HG03039 (cell line): ENCODE results near the gene TMEM50B.
"Not testable (repeated sequence)": the region's sequence is repeated elsewhere in the genome, so short reads cannot be mapped to it uniquely, and the experiment has no call there.

ENCODE experiments used
- ATAC-seq: cut with Tn5 transposase; IDR thresholded peaks from one replicate; pipeline ENCODE4 v1.9.1; 2021; ENCODE audit warnings: mild to moderate bottlenecking, moderate library complexity; ENCODE audit not compliant: unreplicated experiment

The TMEM50B gene

GRCh38 chr21:33433001-33433400 is 46.8 kb downstream of the TMEM50B start:
- no peak for ATAC-seq

- ATAC-seq = no peak
These were observed 47.3 kb downstream of the TMEM50B start for GRCh38 chr21:33432496-33432895.

DNA sequence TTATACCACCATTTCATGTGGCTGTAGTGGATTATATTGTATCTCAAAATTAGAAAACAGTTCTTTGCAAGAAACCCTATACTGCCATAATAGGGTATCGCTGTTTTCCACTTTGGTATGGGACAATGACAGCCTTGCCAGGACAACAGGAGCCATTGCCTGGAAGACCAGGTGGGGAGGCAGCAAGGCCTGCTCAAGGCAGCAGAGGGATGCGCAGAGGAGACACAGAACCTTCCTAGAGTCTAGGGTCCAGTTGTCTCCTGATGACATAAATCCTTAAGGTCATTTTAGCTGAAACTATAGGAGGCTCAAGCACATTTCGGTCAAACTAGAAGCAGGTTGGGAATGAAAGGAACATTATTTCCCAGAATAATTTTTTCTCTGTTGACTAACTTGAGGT is 48.9 kb downstream of the TMEM50B start:
- no peak for ATAC-seq

DNA sequence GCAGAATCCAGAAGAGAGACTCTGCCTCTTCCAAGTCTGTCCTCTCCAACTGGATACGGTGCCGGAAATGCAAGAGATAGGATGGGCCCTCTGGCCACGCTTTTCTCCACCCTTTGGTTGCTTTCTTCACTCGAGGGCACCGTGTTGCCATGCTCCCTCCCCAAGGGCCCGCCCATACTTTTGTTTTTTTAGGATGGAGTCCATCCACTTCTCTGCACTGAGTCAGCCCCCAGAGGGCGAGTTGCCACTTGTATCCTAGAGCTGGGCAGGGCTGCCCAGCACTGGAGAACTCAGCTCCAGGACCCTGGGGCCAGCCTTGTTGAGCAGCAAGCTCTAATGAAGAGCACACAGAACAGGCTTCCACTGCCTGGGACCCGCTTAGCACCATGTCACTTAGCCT is 51.1 kb downstream of the TMEM50B start:
- no peak for ATAC-seq

DNA sequence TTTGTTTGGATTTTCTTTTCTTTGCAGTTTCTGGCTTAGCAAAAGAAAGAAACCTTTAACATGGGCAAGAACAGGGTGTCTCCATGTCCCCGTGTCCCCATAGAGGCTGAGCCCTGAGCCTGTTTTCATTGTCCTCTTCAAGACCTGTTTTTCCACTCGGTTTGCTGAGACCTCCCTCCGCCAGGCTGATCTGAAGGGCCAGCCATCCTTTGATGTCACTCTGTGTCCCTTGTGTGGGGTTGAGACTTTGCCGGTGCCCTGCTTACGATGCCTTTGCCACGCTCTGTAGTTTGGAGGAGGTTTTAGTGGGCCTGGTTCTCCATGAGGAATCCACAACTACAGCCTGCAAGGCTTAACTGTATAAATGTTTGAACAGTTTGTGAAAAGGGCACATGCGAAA is 52.7 kb downstream of the TMEM50B start:
- no peak for ATAC-seq

- ATAC-seq = no peak
These were observed 53.9 kb downstream of the TMEM50B start for GRCh38 chr21:33425825-33426224.

DNA sequence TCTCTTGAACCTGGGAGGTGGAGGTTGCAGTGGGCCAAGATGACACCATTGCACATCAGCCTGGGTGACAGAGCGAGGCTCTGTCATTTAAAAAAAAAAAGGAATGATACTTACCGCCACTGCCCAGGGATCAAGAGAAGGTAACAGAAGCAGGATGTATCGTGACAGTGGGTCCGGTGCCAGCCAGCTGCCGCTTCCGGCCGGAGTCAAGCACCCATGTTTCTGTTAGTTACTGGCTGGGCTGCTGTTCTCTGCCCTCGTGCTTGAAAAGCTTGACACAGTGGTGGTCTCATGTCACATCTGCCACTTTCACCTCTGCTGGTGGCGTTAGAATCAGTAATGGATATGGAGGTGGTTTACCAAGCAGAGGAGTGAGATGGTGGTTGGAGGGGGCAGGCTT is 55.6 kb downstream of the TMEM50B start:
- ATAC-seq = no peak

DNA sequence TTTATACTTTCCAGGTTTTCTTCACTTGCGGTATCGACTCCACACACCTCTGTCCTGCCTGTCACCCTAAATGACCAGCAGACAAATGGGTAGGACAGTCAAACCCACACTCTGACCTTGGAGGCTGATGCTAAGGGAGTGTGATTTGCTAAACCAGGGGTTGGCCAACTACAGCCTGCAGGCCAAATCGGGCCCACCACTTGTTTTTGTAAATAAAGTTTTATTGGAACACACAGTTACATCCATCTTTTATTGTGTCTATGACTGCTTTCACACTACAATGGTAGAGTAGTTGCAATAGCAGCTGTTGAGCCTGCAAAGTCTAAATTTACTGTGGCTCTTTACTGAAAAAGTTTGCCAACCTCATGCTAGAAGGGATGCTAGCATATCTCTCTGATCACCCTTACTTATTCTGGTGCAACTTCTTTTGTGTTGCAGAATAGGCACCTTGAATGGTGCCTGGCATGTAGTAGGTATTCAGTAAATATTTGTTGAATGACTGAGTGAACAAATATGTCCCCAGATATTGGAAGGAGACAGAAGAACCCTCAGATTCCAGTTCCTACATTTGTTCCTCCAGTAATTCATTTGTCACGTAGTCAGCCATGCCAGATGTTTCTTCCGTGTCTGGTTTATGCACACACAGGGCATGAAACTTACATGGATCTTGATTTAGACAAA is 57.9 kb downstream of the TMEM50B start:
- ATAC-seq = no peak

DNA sequence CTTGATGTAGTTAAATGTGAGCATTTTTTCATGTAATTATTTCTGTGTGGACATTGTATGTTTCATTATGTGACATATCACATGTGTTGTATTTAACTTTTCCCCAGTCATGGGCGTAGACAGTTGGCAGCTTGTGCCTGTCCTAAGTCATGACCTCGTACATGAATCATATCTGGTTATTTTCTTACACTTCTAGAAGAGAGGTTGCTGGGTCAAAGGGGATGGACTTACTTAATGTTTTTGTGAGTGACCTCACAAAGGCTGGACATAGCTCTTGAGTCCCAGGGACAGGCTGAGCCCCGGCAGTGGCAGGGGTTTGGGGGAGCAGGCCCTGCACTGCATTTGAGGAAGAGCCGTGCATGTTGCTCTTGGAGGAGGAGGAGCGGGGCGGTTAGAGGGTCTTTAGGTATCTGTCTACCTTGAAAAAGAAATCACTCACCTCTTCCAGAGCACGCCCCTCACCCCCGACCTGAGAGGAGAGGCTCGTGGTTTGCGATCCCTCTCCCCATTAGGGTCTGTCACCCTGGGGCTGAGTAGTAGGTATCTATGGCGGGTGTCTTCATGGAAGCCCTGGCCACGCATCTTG is 60.1 kb downstream of the TMEM50B start:
- ATAC-seq = no peak

DNA sequence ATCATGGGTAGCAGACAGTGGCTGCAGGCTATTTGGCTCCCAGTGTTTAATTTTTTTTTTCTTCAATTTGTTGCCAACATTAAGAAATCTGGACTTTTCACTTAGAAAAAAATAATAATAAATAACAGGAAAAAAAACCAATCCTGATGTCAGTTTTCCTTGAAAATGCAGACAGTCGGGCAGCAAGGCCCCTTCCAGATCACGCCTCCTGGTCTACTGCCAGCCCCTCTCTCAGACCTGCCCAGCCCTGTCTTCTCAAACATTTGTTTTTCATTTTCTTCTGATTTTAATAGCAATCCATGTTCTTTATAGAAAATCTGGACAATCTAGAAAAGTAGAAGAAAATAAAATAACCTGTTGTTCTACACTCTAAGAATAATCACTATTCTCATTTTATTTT is 61.1 kb downstream of the TMEM50B start:
- no peak for ATAC-seq

- ATAC-seq = no peak
These were observed 64.8 kb downstream of the TMEM50B start for GRCh38 chr21:33414926-33415325.

DNA sequence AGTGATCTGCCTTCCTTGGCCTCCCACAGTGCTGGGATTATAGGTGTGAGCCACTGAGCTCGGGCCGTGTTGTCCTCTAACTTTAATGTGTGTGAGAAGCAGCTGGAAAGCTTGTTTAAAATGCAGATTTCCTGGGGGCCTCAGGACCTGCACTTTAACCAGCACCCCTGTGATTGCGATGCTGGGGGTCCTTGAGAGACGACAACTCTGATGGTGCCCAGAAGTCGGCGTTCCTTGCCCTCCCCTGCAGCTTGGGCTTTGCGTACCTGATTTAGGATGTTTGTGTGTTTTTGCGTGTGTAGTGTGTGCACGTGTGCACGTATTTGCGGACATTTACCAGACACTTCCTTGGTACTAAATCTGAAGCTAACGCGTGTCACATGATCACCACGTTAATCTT is 65.7 kb downstream of the TMEM50B start:
- ATAC-seq = no peak

GRCh38 chr21:33412832-33413519 is 66.8 kb downstream of the TMEM50B start:
- no peak for ATAC-seq

DNA sequence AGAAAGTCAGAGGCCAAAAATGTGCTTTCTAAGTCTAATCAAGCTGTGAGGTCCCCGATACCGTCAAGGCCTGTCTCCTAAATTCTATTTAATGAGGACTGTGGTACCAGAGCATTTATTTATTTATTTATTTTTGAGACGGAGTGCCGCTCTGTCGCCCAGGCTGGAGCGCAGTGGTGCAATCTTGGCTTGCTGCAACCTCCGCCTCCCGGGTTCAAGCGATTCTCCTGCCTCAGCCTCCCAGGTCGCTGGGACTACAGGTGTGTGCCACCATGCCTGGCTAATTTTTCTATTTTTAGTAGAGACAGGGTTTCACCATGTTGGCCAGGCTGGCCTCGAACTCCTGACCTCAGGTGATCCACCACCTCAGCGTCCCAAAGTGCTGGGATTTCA is 67.3 kb downstream of the TMEM50B start:
- ATAC-seq = not testable (repeated sequence)

- ATAC-seq = no peak
These were observed 67.8 kb downstream of the TMEM50B start for GRCh38 chr21:33411949-33412430.

GRCh38 chr21:33406493-33406892 is 73.3 kb downstream of the TMEM50B start:
- ATAC-seq = no peak

GRCh38 chr21:33403786-33404585 is 75.8 kb downstream of the TMEM50B start:
- no peak for ATAC-seq

DNA sequence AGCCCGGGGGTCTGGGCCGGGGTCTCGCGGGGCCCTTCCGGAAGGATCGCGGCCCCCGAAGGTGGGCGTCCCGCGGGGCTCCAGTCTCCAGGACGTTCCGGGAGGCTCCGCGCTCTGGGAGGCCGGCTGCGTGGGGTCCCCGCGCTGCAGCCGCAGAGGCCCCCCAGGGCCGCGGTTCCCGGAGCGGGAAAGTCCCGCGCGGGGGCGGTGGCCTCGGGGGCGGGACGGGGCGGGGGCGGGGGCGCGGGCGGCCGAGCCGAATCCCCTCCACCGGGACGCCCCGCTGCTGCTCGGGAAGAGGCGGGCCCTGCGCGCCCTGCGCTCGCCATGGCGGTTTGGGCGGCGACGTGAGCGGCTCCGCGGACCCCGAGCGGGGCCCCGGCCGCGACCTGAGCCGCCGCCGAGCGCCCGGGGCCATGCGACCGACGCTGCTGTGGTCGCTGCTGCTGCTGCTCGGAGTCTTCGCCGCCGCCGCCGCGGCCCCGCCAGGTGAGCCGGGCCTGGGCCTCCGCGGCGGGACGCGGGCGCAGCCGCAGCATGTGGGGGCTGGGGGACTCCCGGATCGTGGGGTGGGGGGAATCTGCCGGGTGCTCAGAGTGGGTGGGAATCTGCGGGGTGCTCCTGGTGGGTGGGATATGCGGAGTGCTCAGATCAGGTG is 76.5 kb downstream of the TMEM50B start, which contains the start of gene IFNGR2:
IFNGR2 (plus strand) TSS at position 286 of the 658 bp plus-strand sequence; CDS start at position 417, 131 bp downstream.
- ATAC-seq = no peak

DNA sequence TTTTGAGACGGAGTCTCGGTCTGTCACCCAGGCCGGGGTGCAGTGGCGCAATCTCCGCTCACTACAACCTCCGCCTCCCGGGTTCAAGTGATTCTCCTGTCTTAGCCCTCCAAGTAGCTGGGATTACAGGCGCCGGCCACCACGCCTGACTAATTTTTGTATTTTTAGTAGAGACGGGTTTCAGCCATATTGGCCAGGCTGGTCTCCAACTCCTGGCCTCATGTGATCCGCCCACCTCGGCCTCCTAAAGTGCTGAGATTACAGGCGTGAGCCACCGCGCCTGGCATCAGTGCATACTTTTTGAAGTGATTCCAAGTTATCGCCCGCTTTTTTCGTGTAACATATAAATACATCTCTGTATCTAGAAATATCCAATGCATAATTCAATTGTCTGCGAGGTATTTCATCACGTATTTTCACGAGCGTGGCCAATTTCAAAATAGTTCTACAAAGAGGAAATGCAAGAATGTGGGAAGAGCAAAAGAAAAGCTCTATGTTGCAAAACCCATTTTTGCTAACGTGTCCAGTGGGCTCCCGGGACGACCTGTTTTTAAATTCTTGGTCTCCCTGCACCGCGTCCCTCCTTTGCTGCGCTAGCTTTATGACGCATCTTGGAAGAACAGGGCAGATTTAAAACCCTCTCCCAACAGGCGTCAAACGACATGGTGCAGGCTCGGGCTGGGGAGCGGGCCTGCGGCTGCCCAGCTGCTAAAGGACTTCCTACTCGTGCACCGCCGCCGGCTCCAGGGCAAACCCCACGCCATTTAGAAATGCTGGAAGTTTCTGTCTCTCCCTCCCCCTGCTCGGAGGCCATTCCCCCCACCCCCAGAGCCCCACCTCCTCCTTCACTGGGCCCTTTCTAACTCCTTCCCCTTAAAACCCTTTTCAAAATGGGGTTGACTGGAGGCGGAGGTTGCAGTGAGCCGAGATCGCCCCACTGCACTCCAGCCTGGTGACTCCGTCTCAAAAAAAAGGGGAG is 77.5 kb downstream of the TMEM50B start:
- no peak for ATAC-seq

DNA sequence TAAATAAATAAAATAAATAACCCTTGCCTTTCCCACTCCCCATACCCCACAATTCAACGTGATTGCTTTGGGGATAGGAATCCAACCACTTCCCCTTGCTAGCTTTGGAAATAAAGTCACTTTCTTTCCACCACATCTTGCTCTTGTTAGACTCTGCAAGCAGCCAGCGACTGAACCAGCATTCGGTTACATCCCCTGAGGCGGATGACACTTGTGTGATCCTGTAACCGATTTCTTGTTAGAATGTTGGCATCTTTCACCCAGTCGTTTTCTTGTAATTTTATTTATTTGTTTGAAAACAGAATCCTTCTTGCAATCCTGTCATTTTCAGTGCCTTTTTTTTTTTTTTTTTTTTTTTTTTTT is 78.2 kb downstream of the TMEM50B start:
- ATAC-seq = no peak
